Esophagus squamous epithelium (tissue), 4 donors: Measurements from ENCODE around the gene CHRFAM7A.
"Not testable (repeated sequence)": the region's sequence is repeated elsewhere in the genome, so short reads cannot be mapped to it uniquely, and the experiment has no call there.

Experiments used
- CTCF ChIP-seq, 6 experiments: fragments of 450-650 bp in 4 of 6; fragments of 200-600 bp in 2 of 6; sonication (generic) in 2 of 6; IDR thresholded peaks; one replicate each; pipeline ENCODE4 v1.5.1; 2016 to 2019; ENCODE audit warnings: antibody characterized with exemption in 6 of 6, mild to moderate bottlenecking in 4 of 6, moderate library complexity in 4 of 6
- POLR2A ChIP-seq, 4 donors: fragments of 450-650 bp; IDR thresholded peaks; one replicate each; pipeline ENCODE4 v1.6.1; 2017; ENCODE audit warnings: antibody characterized with exemption in 4 of 4, mild to moderate bottlenecking in 4 of 4, moderate library complexity in 3 of 4

GRCh38 chr15:30326145-30326544 lies 67.2 kb downstream of the CHRFAM7A start:
- TF ChIP-seq POLR2A, CTCF (IDR thresholded peaks at IDR 0.05): not testable (repeated sequence)
